ENCODE data around the gene ZNF414.

GRCh38 chr19:8487137-8487851 is 26.7 kb downstream of the ZNF414 start:
- TF ChIP-seq, protein P1, sequence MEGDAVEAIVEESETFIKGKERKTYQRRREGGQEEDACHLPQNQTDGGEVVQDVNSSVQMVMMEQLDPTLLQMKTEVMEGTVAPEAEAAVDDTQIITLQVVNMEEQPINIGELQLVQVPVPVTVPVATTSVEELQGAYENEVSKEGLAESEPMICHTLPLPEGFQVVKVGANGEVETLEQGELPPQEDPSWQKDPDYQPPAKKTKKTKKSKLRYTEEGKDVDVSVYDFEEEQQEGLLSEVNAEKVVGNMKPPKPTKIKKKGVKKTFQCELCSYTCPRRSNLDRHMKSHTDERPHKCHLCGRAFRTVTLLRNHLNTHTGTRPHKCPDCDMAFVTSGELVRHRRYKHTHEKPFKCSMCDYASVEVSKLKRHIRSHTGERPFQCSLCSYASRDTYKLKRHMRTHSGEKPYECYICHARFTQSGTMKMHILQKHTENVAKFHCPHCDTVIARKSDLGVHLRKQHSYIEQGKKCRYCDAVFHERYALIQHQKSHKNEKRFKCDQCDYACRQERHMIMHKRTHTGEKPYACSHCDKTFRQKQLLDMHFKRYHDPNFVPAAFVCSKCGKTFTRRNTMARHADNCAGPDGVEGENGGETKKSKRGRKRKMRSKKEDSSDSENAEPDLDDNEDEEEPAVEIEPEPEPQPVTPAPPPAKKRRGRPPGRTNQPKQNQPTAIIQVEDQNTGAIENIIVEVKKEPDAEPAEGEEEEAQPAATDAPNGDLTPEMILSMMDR (optimal IDR thresholded peaks at IDR 0.05 in 1 of 3, IDR thresholded peaks at IDR 0.05 in 1 of 3, conservative IDR thresholded peaks at IDR 0.05 in 1 of 3; ENCODE audit: extremely low read depth in 1 of 3, insufficient read depth in 2 of 3, low read length in 3 of 3), result no peak
- TF ChIP-seq EZH2 (IDR thresholded peaks at IDR 0.05; ENCODE audit: low read length), result no peak
